NCI-H446 treated with DMSO at 0.1 percent for 48 hours (cell line): Measurements from ENCODE around the gene PAH.

Experiments
- DNase-seq: peaks from one replicate; lab custom pipeline; 2025; lab: John Stamatoyannopoulos, UW

PAH gene

GRCh38 chr12:102917026-102917787 is at the start of gene PAH:
TSS of gene PAH (minus strand) at chr12:102917244. CDS start at chr12:102917130, 114 bp downstream.
- DNase-seq, result no peak

- DNase-seq, result no peak
Measured at GRCh38 chr12:102966200-102966863, 49.3 kb upstream of the PAH start.

- no peak for DNase-seq
Measured at GRCh38 chr12:102965281-102966155, 48.5 kb upstream of the PAH start.

- no peak for DNase-seq
Measured at GRCh38 chr12:102964872-102965271, 47.8 kb upstream of the PAH start.

GRCh38 chr12:102963796-102964195 is 46.8 kb upstream of the PAH start:
- DNase-seq, result no peak

GRCh38 chr12:102962986-102963385 is 45.9 kb upstream of the PAH start:
- DNase-seq, result no peak

- DNase-seq, result no peak
Measured at GRCh38 chr12:102962532-102962931, 45.5 kb upstream of the PAH start.

- DNase-seq, result no peak
Measured at GRCh38 chr12:102961466-102961855, 44.4 kb upstream of the PAH start.

GRCh38 chr12:102960766-102961465 is 43.9 kb upstream of the PAH start:
- no peak for DNase-seq

- DNase-seq, result no peak
Measured at GRCh38 chr12:102959391-102959790, 42.3 kb upstream of the PAH start.

- DNase-seq, result no peak
Measured at GRCh38 chr12:102958830-102959176, 41.8 kb upstream of the PAH start.

GRCh38 chr12:102958073-102958829 is 41.2 kb upstream of the PAH start:
- DNase-seq, result no peak

- DNase-seq, result no peak
Measured at GRCh38 chr12:102957339-102958050, 40.5 kb upstream of the PAH start, which contains the start of gene ASCL1. TSS of gene ASCL1 (plus strand) at chr12:102957674. CDS start at chr12:102958245, 571 bp downstream.

GRCh38 chr12:102956738-102957327 is 39.8 kb upstream of the PAH start:
- DNase-seq, result no peak

GRCh38 chr12:102955926-102956737 is 39.1 kb upstream of the PAH start:
- no peak for DNase-seq

- DNase-seq, result no peak
Measured at GRCh38 chr12:102954134-102954533, 37.1 kb upstream of the PAH start.

- no peak for DNase-seq
Measured at GRCh38 chr12:102953221-102953620, 36.2 kb upstream of the PAH start.

- no peak for DNase-seq
Measured at GRCh38 chr12:102951841-102952240, 34.8 kb upstream of the PAH start.

- no peak for DNase-seq
Measured at GRCh38 chr12:102950950-102951619, 34.0 kb upstream of the PAH start.
